Sigmoid colon (tissue), 4 donors: Measurements from ENCODE around the gene ATM.
"Not testable (repeated sequence)": the region's sequence is repeated elsewhere in the genome, so short reads cannot be mapped to it uniquely, and the experiment has no call there.

ENCODE experiments used
- CTCF ChIP-seq, 4 experiments: fragments of 450-650 bp in 3 of 4; fragments of 200-600 bp in 1 of 4; IDR thresholded peaks; one replicate each; pipeline ENCODE4 v1.5.1; 2016 to 2019; ENCODE audit warnings: antibody characterized with exemption in 4 of 4, mild to moderate bottlenecking in 3 of 4, moderate library complexity in 2 of 4
- EP300 ChIP-seq, 4 donors: sonication (generic); formaldehyde crosslinking; IDR thresholded peaks; one replicate each; pipeline ENCODE4 v1.6.1; 2017; ENCODE audit warnings: antibody characterized with exemption in 4 of 4
- POLR2A ChIP-seq, 2 donors: fragments of 450-650 bp; IDR thresholded peaks; one replicate each; pipeline ENCODE4 v1.6.1; 2016; ENCODE audit warnings: antibody characterized with exemption in 2 of 2, mild to moderate bottlenecking in 2 of 2, moderate library complexity in 2 of 2
- POLR2AphosphoS5 ChIP-seq, 4 donors: sonication (generic); formaldehyde crosslinking; IDR thresholded peaks; one replicate each; pipeline ENCODE4 v1.6.1; 2017; ENCODE audit warnings: antibody characterized with exemption in 4 of 4

- not testable (repeated sequence) for TF ChIP-seq EP300, CTCF, POLR2AphosphoS5, POLR2A (IDR thresholded peaks at IDR 0.05)
These were observed 54.2 kb downstream of the ATM start for GRCh38 chr11:108276985-108277616.
